NCI-H1417 treated with DMSO at 0.1 percent for 48 hours (cell line): Measurements from ENCODE around the gene AGBL4.
"Not testable (repeated sequence)": the region's sequence is repeated elsewhere in the genome, so short reads cannot be mapped to it uniquely, and the experiment has no call there.

Experiments
- DNase-seq: peaks from one replicate; lab custom pipeline; 2025; lab: John Stamatoyannopoulos, UW

The AGBL4 gene

GRCh38 chr1:49302400-49302799 is 721.4 kb downstream of the AGBL4 start:
- DNase-seq: not testable (repeated sequence)

DNA sequence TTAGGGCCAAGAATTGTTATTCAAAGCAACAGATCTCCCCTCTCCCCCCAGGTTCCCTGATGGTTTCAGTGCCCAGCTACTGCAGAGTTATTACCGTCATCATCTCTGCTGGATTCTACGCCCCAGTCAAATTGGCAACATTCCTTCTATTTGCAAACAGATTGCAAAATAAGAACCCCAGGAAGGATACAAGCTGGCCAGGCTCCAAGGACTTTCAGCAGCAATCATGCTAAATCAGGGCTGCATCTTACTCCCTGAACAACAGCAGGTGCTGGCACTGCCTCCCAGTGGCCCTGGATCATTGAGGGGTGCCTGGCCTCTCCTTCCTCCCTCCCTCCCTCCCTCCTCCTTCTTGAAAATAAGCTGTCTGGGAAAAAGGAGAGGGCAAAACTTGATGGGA is 725.5 kb downstream of the AGBL4 start:
- DNase-seq: no peak

- DNase-seq: no peak
These were observed 726.0 kb downstream of the AGBL4 start for GRCh38 chr1:49297783-49298182.

DNA sequence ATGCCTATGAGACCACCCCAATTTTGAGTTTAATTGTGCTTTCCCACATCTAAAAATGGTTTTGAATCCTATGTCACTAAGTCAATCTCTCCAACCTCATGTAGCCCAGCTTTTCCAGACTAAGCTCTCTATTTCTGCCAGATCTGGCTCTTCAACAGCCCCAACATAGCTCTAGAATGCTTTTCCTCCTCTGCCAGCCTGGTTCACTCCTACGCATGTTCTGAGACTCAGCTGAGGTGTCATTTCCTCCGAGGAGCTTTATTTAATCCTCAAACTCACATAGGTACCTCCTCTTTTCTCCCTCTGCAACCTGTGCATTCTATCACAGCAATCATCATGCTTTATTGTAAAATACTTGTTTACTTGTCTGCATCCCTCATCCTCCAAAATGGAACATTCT is 729.2 kb downstream of the AGBL4 start:
- no peak for DNase-seq

- no peak for DNase-seq
These were observed 730.7 kb downstream of the AGBL4 start for GRCh38 chr1:49293016-49293415.

- DNase-seq: not testable (repeated sequence)
These were observed 766.3 kb downstream of the AGBL4 start for GRCh38 chr1:49257211-49258049.

DNA sequence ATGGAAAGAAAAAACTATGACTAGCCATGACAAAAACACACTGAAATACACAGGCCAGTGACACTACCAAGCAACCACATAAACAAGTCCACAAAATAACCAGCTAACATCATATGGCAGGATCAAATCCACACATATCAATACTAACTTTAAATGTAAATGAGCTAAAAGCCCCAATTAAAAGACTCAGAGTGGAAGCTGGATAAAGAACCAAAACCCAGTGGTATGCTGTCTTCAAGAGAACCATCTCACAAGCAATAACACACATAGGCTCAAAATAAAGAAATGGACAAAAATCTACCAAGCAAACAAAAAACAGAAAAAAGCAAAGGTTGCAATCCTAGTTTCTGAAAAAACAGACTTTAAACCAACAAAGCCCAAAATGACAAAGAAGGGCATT is 770.8 kb downstream of the AGBL4 start:
- DNase-seq: no peak

DNA sequence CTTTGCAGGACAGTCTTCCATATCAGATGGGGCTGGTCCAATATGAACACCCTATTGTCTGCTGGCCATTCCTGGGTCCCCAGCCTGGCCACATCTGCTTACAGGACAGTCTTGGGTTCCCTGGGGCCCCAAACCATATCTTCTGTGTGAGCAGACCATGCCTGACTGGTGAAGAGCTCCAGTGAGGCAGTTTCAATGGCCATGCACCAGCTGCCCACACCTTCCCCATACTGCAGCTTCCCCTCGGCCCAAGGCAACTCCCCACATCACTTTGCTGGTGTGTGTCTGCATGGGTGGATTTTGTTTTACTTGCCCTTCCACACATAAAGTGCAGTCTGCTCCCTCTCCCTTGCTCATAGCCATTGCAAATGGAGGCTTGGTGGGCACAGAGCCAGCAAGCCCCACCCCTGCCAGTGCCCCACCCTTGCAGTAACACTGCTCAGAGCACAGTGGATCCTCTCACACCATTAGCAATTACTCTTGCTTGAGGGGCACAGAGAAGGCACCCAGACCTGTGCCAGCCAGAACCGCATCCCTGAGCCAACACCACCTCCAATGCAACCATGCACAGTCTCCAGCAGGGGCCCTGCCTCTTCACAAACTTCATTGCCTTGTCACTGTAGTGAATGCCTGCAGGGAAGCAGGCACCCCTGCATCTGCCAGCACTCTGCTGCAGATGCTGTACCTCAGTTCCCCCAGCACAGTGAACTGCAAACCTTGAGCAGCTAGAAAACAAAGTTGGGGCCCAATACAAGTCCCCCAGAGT is 772.6 kb downstream of the AGBL4 start:
- no peak for DNase-seq

GRCh38 chr1:49240709-49241221 is 783.0 kb downstream of the AGBL4 start:
- DNase-seq: no peak

DNA sequence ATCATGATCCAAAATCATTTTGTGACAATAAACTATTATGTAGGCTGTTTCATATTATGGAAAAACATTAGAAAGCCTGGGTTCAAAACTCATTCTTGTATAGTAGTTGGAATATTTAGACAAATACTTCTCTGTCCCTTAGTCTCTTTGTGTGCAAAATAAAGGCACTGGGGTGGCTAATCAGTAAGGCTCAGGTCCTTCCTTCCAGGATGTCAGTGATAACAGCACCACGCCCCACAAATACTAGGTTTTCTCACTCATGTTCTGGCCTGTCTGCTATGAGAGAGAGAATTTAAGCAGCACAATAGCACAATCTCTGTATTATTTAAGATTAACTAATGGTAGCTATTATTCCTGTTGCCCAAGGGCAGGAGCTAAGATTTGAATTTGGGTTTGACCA is 788.8 kb downstream of the AGBL4 start:
- DNase-seq: no peak

- DNase-seq: no peak
These were observed 794.2 kb downstream of the AGBL4 start for GRCh38 chr1:49229555-49229954.

DNA sequence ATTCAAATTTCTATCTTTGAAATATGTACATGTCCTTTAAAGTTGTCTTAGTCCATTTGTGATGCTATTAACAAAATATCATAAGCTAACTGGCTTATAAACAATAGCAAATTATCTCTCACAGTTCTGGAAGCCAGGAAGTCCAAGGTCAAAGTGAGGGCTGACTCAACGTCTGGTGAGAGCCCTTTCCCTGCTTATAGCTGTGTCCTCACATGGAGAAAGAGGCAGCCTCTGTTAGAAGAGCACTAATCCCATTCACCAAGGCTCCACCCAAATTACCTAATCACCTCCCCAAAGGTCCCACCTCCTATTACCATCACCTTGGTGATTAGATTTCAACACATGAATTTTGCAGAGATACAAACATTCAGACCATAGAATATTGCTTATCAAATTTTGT is 797.0 kb downstream of the AGBL4 start:
- DNase-seq: no peak

- DNase-seq: no peak
These were observed 798.3 kb downstream of the AGBL4 start for GRCh38 chr1:49225464-49225863.

GRCh38 chr1:49213301-49213700 is 810.5 kb downstream of the AGBL4 start:
- DNase-seq: no peak

DNA sequence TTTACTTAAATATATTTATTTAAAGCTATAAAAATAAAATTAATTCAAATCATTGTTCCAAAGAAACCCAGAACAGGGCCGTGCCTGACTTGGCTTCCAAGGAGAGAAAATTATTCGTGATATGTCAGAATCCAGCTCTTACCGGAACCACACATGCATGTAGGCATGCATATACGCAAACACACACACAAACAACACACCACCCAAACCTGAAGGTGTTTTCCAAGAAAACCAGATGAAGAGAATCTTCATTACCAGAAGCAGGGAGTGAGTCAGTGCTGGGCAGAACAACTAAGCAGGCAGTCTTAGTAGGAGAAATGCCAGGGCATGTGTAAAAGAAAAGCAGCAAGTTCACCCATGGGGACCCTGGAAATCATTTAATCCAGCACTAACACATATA is 815.0 kb downstream of the AGBL4 start:
- DNase-seq: no peak

GRCh38 chr1:49204720-49205119 is 819.0 kb downstream of the AGBL4 start:
- DNase-seq: no peak

GRCh38 chr1:49200738-49201137 is 823.0 kb downstream of the AGBL4 start:
- no peak for DNase-seq

GRCh38 chr1:49199564-49199963 is 824.2 kb downstream of the AGBL4 start:
- DNase-seq: no peak

DNA sequence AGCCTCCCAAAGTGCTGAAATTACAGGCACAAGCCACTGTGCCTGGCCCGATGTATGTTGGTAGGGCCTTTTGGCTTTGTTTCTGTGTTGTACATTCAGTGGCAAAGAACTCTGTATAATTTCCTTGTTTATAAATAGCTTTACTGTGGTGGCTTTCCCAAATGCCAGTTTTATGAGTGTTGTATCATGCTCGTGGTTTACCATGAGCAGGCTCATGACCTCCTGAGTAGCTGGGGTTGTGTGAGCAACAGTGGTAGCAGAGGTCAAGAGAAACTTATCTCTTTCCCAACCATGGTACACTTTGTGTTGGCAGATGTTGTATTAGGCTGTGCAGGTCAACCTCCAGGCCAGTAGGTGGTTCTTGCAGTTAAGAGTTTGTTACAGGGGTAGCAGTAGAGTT is 826.7 kb downstream of the AGBL4 start:
- no peak for DNase-seq

DNA sequence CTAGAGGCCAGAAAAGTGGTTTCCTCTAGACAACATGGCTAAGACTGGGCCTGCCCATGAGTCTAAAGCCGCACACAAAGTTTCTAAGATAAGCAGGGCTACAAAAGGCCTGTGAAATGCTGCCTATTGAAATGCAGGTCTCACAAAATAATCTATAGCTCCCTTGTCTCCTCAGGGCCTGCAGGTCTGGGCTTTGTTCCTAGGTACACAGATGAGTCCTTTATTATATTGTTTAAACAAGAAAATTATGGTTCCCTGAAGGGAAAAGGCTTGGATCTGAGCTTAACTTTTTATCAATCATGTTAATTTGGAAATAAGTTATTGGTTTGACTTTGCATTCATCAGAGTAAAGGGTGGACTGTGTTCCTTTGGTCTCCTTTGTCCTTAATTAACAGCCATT is 833.6 kb downstream of the AGBL4 start:
- DNase-seq: no peak

DNA sequence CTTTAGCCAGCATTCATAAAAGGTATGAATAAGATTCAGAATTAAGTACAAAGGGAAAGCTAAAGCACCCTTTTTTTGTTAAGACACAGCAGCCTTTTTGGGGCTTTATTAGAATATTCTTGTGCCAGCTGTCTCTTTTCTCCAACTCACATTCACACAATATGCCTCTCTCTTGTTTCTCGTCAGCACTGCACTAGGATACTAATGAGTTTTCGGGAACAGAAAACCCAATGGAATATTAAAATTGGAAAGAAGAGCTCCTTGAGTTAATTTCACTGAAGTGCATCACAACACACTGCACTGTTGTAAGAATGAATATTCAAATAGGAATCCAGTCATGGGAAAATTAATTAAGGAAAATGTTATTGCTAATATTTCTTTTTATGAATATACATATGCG is 836.7 kb downstream of the AGBL4 start:
- DNase-seq: no peak

- DNase-seq: no peak
These were observed 838.2 kb downstream of the AGBL4 start for GRCh38 chr1:49185450-49185980.

DNA sequence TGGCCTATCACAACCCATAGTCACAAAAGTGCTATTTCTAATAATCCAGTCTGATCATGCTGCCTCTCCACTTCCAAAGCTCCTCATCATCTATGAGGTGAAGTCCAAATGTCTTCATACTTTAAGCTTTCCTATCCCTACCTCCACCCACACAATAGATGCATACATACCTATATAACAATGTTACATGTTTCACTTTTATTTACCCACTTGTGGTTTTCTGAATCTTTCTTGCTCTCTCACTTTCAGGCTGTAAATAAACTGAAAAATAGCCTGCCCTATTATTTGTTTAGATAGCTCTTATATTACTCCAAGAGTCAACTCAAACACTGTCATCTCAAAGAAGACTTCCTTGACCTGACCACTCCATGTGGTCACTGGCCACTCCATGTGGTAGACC is 840.3 kb downstream of the AGBL4 start:
- DNase-seq: no peak
